GM12874 (cell line): ENCODE results near the gene ORC3.

ENCODE experiments used
- TF ChIP-seq, protein P1 (sequence below): IDR thresholded peaks from 2 replicates; pipeline ENCODE4 v1.5.1; 2011; ENCODE audit warnings: low read depth, mild to moderate bottlenecking, control low read depth, low read length, moderate library complexity; ENCODE audit not compliant: insufficient read depth

The ORC3 gene

DNA sequence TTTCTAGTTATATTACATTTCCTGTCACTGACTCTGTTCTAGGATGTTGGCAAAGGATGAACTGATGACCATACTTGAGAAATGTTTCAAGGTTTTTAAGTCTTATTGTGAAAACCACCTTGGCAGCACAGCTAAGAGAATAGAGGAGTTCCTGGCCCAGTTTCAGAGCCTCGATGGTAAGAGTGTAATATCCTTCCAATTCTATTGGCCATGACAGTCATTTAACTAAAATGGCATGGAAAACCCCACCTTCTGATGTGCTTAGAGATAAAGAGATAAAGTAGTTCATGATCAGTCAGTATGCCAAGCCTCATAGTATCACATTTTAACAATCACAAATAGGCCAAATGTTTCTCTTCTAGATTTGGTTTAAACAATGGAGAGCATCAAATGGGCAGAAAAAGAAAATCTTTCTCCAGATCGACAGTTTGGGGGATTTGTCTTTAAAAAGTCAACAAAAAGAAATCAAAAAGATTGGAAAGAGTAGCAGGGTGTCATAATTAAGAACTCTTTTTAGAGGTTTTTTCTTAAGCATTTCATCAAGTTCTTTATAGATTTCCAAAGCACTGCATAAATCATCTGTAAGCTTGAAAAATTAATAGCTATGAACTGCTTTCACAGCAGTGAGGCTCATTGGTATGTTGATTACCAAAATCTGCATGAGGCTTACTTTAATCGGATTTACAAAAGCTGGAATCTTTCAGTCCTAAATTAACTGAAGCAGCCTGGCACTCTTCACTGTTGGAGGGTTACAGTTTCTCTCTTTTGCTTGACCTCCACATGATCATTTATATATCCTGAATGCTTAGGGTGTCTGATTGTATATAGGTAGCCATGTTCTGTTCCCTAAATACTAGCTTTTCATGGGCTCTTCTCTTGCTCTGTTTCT is 63.4 kb downstream of the ORC3 start:
- TF ChIP-seq, protein P1, sequence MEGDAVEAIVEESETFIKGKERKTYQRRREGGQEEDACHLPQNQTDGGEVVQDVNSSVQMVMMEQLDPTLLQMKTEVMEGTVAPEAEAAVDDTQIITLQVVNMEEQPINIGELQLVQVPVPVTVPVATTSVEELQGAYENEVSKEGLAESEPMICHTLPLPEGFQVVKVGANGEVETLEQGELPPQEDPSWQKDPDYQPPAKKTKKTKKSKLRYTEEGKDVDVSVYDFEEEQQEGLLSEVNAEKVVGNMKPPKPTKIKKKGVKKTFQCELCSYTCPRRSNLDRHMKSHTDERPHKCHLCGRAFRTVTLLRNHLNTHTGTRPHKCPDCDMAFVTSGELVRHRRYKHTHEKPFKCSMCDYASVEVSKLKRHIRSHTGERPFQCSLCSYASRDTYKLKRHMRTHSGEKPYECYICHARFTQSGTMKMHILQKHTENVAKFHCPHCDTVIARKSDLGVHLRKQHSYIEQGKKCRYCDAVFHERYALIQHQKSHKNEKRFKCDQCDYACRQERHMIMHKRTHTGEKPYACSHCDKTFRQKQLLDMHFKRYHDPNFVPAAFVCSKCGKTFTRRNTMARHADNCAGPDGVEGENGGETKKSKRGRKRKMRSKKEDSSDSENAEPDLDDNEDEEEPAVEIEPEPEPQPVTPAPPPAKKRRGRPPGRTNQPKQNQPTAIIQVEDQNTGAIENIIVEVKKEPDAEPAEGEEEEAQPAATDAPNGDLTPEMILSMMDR = no peak

DNA sequence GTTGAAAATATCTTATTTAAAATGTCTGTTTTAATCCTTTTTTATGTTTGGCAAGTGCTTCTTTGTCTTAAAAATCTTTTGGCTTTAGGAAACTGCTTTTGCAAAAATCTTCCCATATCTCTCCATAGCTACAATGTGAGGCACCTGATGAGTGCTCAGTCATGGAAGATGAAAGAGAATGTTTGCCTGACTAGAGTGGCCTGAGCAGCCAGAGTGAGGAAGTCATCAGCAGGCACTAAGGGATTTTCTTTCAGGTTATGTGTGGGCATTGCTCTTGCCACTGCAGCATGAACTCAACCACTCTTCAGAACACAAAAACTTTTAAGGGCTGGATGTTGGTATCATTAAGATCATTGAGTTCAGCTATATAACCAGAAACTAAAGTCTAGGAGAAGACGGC is 64.2 kb downstream of the ORC3 start:
- TF ChIP-seq, protein P1 = no peak

DNA sequence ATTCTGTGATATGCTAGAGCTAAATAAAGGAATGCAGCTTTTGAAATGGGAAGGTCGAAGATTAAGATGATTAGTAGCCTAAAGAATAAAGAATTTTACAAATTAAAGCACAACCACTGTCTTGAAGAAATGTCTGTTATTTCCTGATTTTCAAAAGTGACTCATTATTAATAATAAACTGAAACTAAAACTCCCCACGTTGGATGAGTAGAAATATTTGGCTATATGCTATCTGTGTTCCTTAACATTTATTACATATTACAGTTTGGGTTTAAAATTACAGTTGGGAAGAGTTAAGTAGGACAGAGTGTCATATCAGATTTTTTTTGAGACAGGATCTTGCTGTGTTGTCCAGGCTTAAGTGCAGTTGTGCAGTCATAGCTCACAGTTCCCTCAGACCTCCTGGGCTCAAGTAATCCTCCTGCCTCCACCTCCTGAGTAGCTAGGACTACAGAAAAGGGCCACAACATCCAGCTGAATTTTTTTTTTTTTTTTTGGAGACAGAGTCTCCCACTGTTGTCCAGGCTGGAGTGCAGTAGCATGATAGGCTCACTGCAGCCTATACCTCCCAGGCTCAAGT is 65.0 kb downstream of the ORC3 start:
- TF ChIP-seq, protein P1 = no peak

DNA sequence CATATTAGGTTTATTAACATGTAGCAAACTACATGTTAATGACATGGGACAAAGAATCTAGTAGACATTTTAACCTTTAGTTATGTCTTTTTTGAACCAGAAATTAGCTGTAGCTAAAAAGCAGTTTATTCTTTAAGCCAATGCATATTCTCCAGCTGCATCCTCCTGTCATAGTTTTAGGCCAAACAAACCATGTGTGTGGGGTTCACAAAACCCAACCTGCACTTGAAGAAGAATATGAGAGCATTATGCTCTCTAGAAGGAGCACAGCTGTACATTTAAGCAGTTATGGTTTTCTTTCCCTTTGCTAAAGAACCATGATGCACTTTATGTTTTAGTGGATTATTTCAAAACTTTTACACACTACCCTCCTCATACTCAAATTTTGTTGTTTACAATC is 65.9 kb downstream of the ORC3 start:
- TF ChIP-seq, protein P1 = no peak

DNA sequence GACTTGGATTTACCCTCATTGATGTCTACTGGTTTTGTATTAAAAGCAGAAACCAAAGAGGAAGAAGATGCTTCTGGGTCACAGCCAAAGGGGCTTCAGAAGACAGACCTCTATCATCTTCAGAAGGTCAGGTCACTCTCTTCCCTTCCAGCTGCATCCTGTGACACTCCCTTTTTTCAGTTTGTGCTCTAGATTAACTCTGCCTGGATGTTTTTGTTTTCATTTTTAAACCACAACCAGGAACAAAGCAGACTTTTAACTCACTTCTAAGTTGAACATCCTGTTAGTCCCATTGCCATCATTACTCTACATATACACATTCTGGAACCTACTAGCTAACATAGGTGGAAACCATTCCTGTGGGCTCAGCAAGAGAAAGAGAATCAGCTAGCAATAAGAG is 66.9 kb downstream of the ORC3 start:
- TF ChIP-seq, protein P1 = no peak

DNA sequence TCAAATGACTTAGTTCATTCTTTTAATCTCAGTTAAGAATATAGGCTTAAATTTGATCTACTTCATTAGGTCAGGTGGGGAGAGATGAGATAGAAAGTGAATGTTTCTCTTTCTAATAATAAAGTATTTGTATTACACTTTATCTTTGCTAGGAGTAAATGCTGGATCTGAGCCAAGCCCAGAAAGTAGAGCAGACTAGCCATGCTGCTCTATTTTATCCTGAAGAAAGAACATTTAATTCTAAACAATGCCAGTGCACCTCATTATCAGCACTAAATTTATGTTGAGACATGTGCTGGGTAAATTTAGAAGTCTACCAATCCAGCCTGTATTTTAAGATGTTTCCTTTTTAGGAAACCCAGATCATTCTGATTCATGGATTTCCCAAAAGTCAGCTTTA is 68.6 kb downstream of the ORC3 start:
- TF ChIP-seq, protein P1 = no peak

DNA sequence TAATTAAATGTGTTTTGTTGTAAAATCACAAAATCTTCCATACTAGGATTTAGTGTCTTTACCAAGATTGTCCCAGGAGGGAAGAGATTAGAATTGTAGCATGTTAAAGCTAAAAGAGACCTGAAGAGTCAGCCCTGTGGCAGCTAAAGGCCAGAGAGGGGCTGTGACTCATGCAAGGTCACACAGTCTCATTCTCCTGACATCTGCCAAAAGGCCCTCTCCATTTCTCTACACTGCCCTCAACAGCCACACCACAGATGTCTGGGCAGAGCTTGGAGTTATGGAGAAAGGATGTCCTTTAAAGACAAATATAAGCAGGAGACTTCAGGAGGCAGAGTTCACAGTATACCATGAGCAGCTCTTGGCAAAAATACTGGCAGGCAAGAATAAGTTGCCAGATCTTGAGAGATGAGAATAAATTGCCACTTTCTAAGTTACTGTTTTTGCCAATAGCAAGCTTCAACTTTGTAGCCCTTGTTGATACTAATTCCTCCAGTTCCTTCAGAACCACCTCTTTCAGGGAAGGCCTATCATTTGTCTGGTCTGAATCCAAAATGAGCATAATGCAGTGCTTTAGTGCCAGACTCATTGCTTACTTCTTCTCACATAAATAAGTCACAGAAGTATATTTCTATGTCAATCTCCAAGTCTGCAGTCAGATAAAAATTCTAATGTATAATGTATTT is 70.4 kb downstream of the ORC3 start:
- TF ChIP-seq, protein P1 = no peak
